SU-DHL-6 (cell line): Measurements from ENCODE around the gene SFR1.

ENCODE experiments used
- EZH2phosphoT487 ChIP-seq: fragments of 200-600 bp; sonication (generic), shearing (Covaris generic); conservative IDR thresholded peaks from 2 replicates; pipeline ENCODE4 v1.6.1; 2018; ENCODE audit warnings: mild to moderate bottlenecking, antibody characterized with exemption, low read length, moderate library complexity, mixed read lengths
- TF ChIP-seq, protein P1 (sequence below): fragments of 200-600 bp; sonication (generic); IDR thresholded peaks from one replicate; pipeline ENCODE4 v1.5.1; 2017; ENCODE audit warnings: antibody characterized with exemption, mild to moderate bottlenecking, low read length, moderate library complexity; ENCODE audit not compliant: insufficient read depth, poor library complexity, severe bottlenecking

DNA sequence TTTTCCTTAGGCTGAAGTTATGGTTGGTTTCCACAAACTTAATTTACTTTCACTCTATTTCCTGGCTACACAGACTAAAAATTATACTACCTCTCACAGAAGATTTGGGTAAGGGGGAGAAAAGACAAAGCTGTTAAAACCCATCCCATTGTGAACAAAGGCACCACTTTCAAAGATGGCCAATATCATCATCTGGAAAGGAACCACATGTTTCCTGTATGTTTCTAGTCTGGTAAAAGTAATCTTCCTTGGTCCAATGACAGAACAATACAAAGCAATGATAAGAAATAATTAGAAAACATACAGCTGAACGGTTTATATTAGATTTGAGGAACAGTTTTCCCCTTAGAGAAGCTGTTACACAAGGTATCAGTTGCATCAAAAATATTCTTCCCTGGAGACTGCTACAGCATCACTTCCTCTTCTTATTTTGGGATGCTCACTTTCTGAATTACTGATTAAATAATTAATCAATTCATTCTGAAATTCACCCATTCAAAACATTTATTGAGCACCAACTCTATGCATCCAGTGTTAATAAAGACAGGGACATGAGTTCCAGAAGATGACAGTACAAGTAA is 8.5 kb upstream of the SFR1 start:
- TF ChIP-seq, protein P1, sequence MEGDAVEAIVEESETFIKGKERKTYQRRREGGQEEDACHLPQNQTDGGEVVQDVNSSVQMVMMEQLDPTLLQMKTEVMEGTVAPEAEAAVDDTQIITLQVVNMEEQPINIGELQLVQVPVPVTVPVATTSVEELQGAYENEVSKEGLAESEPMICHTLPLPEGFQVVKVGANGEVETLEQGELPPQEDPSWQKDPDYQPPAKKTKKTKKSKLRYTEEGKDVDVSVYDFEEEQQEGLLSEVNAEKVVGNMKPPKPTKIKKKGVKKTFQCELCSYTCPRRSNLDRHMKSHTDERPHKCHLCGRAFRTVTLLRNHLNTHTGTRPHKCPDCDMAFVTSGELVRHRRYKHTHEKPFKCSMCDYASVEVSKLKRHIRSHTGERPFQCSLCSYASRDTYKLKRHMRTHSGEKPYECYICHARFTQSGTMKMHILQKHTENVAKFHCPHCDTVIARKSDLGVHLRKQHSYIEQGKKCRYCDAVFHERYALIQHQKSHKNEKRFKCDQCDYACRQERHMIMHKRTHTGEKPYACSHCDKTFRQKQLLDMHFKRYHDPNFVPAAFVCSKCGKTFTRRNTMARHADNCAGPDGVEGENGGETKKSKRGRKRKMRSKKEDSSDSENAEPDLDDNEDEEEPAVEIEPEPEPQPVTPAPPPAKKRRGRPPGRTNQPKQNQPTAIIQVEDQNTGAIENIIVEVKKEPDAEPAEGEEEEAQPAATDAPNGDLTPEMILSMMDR: no peak
- TF ChIP-seq EZH2phosphoT487: no peak
